GM19467 (cell line): ENCODE measurements around the gene PARP8.
"Not testable (repeated sequence)": the region's sequence is repeated elsewhere in the genome, so short reads cannot be mapped to it uniquely, and the experiment has no call there.

ENCODE experiments used
- ATAC-seq: cut with Tn5 transposase; IDR thresholded peaks from one replicate; pipeline ENCODE4 v1.9.1; 2021; ENCODE audit warnings: mild to moderate bottlenecking, moderate library complexity; ENCODE audit not compliant: unreplicated experiment

PARP8 gene

DNA sequence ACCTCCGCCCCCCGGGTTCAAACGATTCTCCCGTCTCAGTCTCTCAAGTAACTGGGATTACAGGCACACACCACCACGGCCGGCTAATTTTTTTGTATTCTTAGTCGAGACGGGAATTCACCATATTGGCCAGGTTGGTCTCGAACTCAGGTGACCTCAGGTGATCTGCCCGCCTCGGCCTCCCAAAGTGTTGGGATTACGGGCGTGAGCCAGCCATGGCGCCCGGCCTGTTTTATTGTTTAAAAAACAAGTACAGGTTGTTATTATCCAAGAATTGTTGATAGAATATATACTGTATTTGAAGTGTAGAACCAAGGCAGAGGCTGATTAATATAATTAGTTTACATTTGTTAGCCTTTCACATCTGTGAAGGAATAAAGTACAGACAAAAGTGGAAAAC, 8.9 kb downstream of the PARP8 start:
- no peak for ATAC-seq

DNA sequence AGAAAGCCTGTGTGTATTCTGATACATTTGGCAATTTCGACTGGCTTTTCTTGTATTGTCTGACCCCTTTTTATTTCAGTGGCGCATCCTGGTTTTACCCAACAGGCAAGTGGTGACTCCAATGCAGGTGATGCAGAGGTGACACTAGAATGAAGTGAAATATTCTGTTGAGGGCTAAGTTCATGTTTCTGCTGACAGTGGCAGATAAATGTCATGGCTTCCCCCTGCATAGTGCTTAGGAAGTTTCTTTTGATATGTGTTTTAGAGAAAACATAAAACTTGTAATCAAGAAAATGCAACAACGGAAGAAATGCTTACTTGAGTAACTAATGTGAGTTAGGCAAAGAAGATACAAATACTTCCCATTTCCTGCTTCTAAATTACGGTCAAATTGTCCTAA, 13.1 kb downstream of the PARP8 start:
- ATAC-seq = not testable (repeated sequence)

DNA sequence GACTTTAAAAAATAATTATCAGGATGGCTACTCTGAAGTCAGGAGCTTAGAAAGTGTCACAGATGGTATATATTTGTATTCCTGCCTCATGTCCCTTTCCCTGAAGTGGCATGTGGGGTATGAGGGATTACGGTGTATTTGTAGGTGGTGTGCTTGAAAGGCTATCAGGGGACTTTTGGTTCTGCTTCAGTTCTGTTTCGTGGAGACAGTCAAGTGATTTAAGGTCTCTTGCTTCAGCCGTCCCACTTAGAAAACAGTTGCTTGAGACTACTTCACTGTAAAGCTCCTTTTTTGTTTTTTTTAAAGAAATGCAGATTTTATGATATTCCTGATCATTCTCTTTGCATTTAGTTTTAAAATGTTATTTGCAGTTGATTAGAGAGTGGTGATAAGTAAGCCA, 18.3 kb downstream of the PARP8 start:
- no peak for ATAC-seq

DNA sequence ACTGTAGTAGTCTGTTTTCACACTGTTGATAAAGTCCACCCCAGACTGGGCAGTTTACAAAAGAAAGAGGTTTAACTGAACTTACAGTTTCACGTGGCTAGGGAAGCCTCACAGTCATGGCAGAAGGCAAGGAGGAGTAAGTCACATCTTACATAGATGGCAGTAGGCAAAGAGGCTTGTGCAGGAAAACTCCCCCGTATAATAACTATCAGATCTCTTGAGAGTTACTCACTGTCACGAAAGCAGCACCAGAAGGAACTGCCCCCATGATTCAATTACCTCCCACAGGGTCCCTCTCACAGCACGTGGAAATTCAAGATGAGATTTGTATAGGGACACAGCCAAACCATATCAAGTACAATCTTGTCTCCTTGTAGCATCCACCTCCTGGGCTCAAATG, 21.1 kb downstream of the PARP8 start:
- ATAC-seq = no peak

DNA sequence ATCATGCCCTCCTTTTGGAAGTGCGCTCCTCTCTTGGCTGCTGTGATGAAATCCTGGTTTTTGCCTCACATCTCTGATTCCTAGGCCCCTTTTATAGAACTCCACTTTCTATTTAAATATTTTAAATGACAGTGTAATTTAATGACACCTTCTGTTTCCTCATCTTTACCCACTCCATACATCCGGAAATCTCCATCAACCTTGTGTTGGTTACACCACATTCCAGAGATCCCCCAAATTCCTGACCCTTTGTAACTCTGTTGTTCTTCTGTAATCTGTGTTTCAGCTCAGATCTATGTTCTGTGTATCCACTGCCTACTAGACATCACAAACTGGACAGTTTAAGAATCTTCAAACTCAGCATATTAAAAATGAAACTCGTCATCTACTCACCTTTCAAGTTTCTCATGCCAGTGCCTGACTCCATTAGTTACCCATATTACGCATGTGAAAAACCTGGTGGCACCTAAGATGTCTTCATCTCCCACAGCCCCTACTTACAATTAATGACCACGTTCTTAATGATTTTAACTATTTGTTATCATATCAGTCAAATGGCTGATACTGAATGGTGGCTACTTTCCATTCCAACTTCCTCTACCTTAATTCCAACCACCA, 25.1 kb downstream of the PARP8 start:
- no peak for ATAC-seq

DNA sequence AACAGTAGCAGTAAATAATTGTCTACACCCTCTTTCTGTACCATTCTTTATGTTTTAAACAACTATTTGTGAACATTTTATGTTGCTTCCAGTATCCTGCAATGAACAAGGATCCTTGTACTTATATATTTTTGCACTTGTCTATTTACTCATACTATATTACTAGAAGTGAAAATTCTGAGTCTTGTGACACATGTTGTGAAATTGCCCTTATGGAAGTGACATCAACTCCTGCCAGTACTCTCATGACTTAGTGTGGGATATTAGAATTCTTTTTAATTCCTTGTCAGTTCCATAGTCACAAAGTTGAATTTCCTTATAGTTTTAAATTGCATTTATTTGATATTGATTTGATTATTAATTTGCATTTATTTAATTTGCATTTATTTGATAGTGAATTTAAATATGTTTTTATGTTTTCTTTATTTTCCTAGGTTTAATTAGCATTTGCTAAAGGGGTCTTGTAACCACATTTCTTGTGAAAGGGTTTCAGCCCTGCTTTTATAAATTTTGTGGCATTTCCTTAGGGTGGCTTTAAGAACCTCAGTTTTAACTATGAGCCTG, 27.7 kb downstream of the PARP8 start:
- no peak for ATAC-seq

DNA sequence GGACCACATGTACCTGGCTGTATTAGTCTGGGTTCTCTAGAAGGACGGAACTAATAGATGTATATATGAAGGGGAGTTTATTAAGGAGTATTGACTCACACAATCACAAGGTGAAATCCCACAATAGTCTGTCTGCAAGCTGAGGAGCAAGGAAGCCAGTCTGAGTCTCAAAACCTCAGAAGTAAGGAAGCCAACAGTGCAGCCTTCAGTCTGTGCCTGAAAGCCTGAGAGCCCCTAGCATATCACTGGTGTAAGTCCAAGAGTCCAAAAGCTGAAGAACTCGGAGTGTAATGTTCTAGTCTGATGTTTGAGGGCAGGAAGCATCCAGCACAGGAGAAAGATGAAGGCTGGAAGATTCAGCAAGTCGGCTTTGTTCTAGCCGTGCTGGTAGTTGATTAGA, 28.2 kb downstream of the PARP8 start:
- ATAC-seq = not testable (repeated sequence)

DNA sequence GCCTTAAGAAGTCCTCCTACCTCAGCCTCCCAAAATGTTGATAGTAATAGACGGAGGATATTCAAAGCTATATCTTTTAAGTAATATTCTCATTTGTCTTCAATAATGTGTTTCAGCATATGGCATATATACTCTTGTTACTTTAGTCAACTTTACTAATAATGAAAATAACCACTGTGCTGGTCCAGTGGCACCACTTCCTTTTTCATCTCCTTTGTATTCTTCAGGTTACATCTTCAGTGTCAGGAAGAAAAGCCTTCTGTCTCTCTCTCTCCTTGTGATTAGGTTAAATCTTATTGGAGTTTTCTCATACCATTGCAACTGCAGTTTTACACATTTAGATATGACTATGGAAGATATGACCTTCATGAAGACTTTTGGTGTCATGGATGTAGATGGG, 31.3 kb downstream of the PARP8 start:
- ATAC-seq = peak; percentile 59

DNA sequence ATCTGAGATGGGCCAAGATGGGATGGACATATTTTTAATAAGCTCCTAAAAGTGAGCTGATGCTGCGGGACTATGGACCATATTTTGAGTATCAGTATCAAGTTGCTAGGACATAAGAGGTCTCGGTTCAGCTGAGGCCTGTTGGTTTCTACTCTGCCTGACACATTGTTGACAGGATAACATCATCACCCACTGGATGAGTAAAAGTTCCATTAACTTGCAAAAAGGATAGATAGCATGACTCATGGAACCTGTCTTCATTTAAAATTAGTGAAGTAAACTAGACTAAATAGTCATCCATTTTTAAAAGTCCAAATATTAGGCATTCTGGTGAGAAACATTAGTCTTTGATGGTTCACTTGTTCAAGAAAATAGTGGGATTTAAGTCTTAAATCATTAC, 33.3 kb downstream of the PARP8 start:
- no peak for ATAC-seq

DNA sequence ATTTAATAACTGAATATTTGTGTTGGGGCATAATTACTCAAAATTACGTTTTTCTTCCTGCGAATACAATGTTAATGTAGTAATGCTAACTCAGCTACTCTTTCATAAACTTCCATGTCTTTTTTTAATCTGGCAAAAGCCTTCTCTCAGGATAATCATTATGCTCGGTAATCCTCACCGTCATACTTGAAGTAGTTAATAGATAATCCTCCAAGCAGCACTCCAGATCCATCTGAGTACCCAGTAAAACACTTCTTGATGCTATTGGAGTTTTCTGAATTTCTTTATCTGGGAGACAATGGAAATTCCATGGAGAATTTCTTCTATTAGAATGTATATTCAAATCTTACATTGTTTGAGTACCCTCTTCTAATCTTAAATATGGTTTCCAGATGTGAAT, 34.3 kb downstream of the PARP8 start:
- ATAC-seq = no peak

DNA sequence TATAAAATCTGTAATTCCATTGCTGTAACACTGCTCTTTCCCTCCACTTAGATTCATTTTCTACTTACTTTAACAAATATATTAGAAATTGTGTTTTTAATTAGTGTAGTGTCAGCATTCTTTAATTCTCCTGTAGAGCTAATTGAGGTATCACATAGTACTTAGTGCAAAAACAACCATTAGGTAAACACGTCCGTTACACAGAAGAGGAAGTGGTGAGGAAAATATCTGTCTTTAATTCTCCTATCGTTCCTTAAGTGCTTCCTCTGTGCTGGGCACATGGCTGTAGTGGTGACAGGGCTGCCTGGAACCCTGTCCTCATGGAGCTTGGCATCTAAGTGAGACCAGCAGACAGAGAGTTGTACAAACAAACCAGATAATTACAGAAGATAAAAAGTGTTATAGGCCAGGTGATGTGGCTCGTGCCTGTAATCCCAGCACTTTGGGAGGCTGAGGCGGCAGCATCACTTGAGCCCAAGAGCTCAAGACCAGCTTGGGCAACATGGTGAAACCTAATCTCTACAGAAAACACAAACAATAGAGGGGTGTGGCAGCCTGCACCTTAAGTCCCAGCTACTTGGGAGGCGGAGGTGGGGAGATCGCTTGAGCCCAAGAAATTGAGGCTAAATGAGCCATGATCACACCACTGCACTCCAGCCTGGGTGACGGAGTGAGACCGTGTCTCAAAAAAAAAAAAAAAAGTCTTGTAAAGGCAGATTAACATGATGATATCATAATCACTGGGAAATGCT, 36.4 kb downstream of the PARP8 start:
- ATAC-seq = no peak

DNA sequence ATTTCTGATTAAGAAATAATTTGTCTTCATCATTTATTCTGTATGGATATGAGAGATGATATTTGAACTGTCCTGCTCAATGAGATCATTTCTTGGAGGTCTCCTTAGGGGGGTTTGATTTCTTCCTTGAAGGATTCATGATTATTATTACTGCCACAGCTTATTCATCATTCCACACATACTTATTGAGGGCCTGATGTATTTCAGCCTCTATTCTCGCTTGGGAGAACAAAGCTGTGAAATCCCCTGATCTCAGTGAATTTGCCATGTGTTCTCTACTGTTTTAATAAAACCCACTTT, 36.9 kb downstream of the PARP8 start:
- no peak for ATAC-seq

DNA sequence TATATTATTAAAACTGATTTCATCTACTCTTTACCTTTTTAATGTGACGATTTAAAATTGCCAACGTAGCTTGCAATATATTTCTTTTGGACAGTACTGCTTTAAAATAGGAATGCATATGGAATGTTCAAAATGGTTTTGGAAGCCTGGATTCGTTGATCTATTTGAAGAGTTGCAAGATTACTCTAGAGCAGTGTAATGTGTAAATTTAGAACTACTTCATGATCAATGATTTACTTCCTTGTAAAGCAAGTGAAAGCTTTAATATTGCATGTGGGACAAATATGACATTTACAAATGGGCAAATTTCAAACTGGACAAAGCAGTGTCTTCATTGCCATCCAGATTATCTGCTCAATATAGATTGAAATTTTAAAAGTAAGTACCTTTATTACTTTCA, 38.3 kb downstream of the PARP8 start:
- ATAC-seq = no peak

DNA sequence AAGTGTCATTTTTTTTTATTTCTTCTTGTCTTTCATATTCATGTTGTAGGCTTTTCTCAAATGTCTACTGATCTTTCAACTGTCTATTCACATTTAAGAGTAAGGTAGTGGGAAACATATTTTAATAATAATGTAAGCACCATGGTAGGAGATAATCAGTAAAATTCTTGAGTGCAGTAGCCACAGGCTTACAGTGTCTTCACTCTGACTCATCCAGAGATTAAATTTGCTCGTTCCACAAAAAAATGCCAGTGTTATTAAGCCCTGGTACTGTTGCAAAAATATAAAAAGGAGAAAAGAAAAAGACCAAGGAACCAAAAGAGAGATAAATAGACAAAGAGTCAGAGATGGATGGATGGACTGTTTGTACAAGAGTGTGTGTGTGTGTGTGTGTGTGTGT, 43.0 kb downstream of the PARP8 start:
- ATAC-seq = no peak

DNA sequence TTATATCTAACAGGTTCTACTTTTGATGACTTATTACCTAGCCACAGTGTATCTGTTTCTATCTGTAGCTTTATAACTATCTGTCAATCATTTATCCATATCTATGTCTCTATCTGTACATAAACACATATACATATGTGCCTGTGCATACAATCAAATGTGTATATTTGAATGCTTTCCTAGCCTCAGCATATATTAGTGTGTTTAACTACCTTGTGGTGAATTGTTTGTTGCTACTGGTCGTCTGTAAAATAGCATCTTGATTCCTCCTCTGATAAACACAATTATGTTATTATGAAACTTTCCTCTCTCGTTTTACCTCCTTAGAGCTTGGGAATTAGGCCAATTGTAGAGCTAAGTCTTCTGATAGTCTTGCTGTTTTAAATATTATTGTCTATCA, 44.4 kb downstream of the PARP8 start:
- peak; percentile 22 for ATAC-seq

DNA sequence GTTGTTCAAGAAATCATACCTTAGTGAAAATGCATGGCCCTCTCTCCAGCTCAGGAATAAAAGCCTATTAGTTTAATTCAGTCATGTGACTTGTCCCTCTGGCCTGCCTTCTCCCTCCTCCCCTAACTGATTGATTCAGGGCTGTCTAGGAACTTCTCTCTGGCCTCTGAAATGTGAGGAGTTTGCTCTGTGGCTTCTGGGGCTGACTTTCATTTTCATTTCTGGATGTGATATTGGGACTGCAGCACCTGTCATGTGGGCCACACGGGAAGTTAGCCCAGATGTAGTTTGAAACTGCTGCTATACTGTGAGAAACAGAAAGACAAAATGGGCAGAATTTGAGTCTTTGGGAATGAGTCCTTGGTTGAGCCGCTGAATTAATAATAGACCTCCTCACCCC, 44.8 kb downstream of the PARP8 start:
- peak; percentile 95 for ATAC-seq

DNA sequence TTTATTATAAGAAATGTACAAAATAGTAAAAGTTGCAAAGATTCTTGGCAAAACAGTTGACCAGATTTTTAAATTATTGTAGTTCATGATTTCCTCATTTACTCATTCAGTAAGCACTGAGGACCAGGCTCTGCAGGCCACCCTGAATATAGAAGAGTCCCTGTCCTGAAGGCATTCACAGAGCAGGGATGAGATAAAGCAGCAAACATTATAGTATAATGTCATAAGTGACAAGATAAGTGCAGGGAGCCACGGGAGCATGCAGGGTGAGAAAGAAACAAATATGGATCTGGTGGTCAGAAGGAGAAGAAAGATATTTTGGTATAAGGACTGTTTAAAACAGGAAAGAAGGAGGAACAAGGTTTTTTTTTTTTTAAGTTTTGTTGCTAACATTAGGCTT, 46.0 kb downstream of the PARP8 start:
- no peak for ATAC-seq

DNA sequence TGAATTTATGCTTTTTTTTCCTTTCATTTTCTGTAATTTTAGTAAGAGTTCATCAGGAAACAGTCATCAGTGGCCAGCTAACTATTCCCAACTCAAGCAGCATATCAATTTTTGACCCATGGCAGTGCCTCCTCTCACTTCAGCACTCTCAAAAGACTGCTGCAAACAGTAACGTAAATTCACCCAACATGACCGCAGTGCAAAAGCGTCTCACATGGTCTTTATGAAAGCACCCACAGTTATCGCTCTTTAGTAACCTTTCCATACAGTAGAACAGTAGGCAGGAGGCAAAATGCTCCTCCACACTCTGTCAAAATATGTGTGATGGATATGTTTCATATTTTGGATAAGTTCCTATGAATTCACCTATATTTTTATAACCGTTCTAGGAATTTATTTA, 48.6 kb downstream of the PARP8 start:
- no peak for ATAC-seq

DNA sequence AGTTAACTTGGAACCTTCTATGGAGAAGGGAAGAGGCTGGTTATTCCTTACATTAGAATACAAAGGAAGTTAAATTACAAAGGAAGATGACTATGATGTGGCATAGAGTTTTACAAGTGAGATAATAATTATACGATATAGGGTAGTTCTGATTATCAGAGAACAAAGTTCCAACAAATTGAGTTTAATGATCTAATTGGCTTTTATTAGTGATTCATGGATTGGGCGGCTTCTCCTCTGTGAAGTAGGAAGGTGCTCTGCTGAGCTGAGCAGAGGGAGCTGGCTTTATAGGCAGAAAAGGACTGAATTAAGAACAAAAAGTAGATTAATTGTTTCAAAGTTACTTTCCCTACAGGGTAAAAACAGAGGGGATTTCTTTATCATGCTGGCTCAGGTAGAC, 49.7 kb downstream of the PARP8 start:
- ATAC-seq = no peak

DNA sequence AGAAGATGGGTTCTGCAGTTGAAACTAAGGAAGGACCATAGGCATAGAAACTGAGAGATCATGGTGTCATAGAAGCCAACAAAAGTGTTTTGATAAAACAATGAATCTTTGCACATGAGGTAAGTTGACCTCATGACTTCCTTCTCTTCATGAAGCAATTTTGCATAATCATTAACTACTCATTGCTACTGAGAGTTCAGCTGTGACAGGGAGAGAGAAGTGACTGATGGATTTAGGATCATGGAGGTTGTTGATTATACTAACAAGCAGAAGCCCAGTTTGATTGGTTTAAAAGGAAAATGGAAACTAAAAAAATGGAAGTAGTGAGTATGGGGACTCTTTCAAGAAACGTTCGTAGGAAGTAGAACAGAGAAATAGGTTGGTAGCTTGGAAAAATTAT, 51.2 kb downstream of the PARP8 start:
- peak; percentile 72 for ATAC-seq

DNA sequence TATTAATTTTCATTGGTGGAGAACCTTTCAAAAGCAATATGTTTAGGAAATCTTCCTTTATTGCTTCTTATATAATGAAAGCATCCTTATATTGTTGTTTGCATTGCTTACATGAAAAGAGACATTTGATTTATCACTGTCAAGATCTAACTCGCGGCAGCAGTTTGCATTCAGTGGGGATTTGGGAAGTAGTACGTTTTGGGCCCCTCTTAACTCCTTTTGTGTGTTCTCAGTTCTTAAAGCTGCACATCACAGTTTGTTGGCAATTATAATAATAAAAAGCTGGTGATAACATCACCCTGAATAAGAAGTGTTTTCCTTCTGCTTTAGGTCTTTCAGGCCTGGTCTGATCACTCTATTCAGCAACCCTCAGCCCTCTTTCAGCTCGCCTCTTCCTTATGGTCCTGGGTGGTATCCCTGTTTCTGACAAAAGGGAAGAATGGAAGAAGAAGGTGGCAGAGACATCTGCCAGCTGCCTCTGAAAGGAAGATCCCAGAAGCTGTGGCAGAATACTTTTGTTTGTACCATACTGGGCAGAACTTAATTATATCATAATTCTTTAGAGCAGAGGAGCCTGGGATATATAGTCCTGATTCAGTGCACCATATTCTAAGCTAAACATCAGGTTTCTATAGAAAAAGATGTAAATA, 53.7 kb downstream of the PARP8 start:
- ATAC-seq = no peak

DNA sequence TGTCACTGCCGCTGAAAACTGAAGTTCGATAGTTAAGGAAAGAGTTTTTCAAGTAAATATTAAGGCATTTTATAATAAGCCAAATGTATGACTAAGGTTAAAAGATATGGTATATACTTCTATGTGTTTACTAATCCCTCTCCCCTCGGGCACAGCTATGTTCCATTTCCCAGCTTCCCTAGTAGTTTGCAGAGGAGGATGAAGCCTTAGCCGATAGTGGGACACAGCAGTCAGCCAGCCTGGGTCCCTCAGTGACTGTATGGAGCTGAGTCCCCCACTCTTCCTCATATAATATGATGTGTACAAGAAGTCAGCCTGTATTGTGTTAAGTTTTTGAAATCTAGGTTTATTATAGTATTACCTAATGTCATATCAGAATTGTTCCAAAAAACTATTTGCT, 55.8 kb downstream of the PARP8 start:
- ATAC-seq = no peak
